Suppressor macrophage (primary cell): ENCODE measurements around the gene MRM2.
A peak's percentile ranks its signal among the peaks of the same experiment; 100 is the strongest.

Experiments
- DNase-seq, 4 experiments: peaks; one replicate each; pipeline ENCODE4 v3.0.0-alpha.2; 2020 to 2022

MRM2 gene

GRCh38 chr7:2220030-2220429 lies 22.0 kb downstream of the MRM2 start:
- no peak for DNase-seq

- no peak for DNase-seq
These were observed 22.4 kb downstream of the MRM2 start for GRCh38 chr7:2219606-2220005.

- no peak for DNase-seq
These were observed 22.9 kb downstream of the MRM2 start for GRCh38 chr7:2219136-2219535.

- no peak for DNase-seq
These were observed 23.6 kb downstream of the MRM2 start for GRCh38 chr7:2218444-2218785.

GRCh38 chr7:2217716-2218443 lies 24.1 kb downstream of the MRM2 start:
- DNase-seq = no peak

GRCh38 chr7:2217206-2217605 lies 24.8 kb downstream of the MRM2 start:
- DNase-seq = no peak

- DNase-seq = no peak
These were observed 26.2 kb downstream of the MRM2 start for GRCh38 chr7:2215851-2216250.

- no peak for DNase-seq
These were observed 27.4 kb downstream of the MRM2 start for GRCh38 chr7:2214636-2215035.

- DNase-seq = no peak
These were observed 28.3 kb downstream of the MRM2 start for GRCh38 chr7:2213551-2214215.

GRCh38 chr7:2212906-2213305 lies 29.1 kb downstream of the MRM2 start:
- no peak for DNase-seq

GRCh38 chr7:2211926-2212325 lies 30.1 kb downstream of the MRM2 start:
- DNase-seq = no peak

- no peak for DNase-seq
These were observed 30.6 kb downstream of the MRM2 start for GRCh38 chr7:2211259-2211880.

GRCh38 chr7:2210551-2211258 lies 31.3 kb downstream of the MRM2 start:
- no peak for DNase-seq

GRCh38 chr7:2209961-2210323 lies 32.1 kb downstream of the MRM2 start:
- no peak for DNase-seq

GRCh38 chr7:2209146-2209960 lies 32.7 kb downstream of the MRM2 start:
- peak; percentile 41 to 73 (median 56) for DNase-seq

- no peak for DNase-seq
These were observed 33.3 kb downstream of the MRM2 start for GRCh38 chr7:2208712-2209111.

GRCh38 chr7:2205036-2205780 lies 36.8 kb downstream of the MRM2 start:
- DNase-seq = no peak

- no peak for DNase-seq
These were observed 37.6 kb downstream of the MRM2 start for GRCh38 chr7:2204446-2204845.

- peak; percentile 2 to 44 (median 32) for DNase-seq
These were observed 38.2 kb downstream of the MRM2 start for GRCh38 chr7:2203766-2204300.

GRCh38 chr7:2202901-2203765 lies 38.9 kb downstream of the MRM2 start:
- no peak for DNase-seq

GRCh38 chr7:2202361-2202761 lies 39.6 kb downstream of the MRM2 start:
- DNase-seq = peak in 1 of 4 experiments; percentile 4
